ENCODE data around the gene PDSS2.

- TF ChIP-seq, protein P1, sequence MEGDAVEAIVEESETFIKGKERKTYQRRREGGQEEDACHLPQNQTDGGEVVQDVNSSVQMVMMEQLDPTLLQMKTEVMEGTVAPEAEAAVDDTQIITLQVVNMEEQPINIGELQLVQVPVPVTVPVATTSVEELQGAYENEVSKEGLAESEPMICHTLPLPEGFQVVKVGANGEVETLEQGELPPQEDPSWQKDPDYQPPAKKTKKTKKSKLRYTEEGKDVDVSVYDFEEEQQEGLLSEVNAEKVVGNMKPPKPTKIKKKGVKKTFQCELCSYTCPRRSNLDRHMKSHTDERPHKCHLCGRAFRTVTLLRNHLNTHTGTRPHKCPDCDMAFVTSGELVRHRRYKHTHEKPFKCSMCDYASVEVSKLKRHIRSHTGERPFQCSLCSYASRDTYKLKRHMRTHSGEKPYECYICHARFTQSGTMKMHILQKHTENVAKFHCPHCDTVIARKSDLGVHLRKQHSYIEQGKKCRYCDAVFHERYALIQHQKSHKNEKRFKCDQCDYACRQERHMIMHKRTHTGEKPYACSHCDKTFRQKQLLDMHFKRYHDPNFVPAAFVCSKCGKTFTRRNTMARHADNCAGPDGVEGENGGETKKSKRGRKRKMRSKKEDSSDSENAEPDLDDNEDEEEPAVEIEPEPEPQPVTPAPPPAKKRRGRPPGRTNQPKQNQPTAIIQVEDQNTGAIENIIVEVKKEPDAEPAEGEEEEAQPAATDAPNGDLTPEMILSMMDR (IDR thresholded peaks at IDR 0.05) = no peak
- no peak for TF ChIP-seq ZFX (IDR thresholded peaks at IDR 0.05; ENCODE audit: borderline replicate concordance)
Measured at GRCh38 chr6:107292715-107293271, 166.6 kb downstream of the PDSS2 start.

All from 22Rv1 (cell line).